GM12875 (cell line): ENCODE results near the gene SLC9A9.
"Not testable (repeated sequence)": the region's sequence is repeated elsewhere in the genome, so short reads cannot be mapped to it uniquely, and the experiment has no call there.

ENCODE experiments used
- H3K4me3 ChIP-seq: one replicate; pipeline ENCODE4 v1.5.1; 2011; ENCODE audit warnings: low read depth, low read length, control low read depth
- CTCF ChIP-seq: IDR thresholded peaks from 2 replicates; pipeline ENCODE4 v1.5.1; 2011; ENCODE audit warnings: low read depth, mild to moderate bottlenecking, control low read depth, inconsistent platforms, low read length, moderate library complexity, borderline replicate concordance; ENCODE audit not compliant: insufficient read depth

SLC9A9 gene

GRCh38 chr3:143291836-143292447 is 556.3 kb downstream of the SLC9A9 start:
- no peak overlapping the region for H3K4me3 ChIP-seq
- TF ChIP-seq CTCF, result no peak

- H3K4me3 ChIP-seq, result no peak overlapping the region
- no peak for TF ChIP-seq CTCF
Observed at GRCh38 chr3:143288944-143289343, 559.3 kb downstream of the SLC9A9 start.

- TF ChIP-seq CTCF, result no peak
- no peak overlapping the region for H3K4me3 ChIP-seq
Observed at GRCh38 chr3:143287403-143287802, 560.9 kb downstream of the SLC9A9 start.

GRCh38 chr3:143286392-143287010 is 561.8 kb downstream of the SLC9A9 start:
- H3K4me3 ChIP-seq, result no peak overlapping the region
- no peak for TF ChIP-seq CTCF

- no peak for TF ChIP-seq CTCF
Observed at GRCh38 chr3:143283432-143284128, 564.7 kb downstream of the SLC9A9 start.

GRCh38 chr3:143280984-143281383 is 567.3 kb downstream of the SLC9A9 start:
- TF ChIP-seq CTCF, result no peak
- H3K4me3 ChIP-seq, result no peak overlapping the region

More at GRCh38 chr3:143283432-143284128, 564.7 kb downstream of the SLC9A9 start:
- no peak overlapping the region for H3K4me3 ChIP-seq

GRCh38 chr3:143279567-143279966 is 568.7 kb downstream of the SLC9A9 start:
- not testable (repeated sequence) for H3K4me3 ChIP-seq
